ENCODE results near the gene LSM14B. TPM values are rescaled to one million over a fixed set of nuclear protein-coding genes. Genes with fewer than 3 reads are reported as not detected.

The LSM14B gene
- total and polyA plus RNA-seq, 2 experiments from 2014 or later: 7.1 to 43.1 TPM

- H3K4me3 ChIP-seq: peak overlapping the region; percentile 96
- peaks cover 49% of the 10 kb centered on the region for H3K79me2 ChIP-seq
- H4K20me1 ChIP-seq (ENCODE audit: insufficient read depth, poor library complexity, severe bottlenecking): peaks cover 40% of the 10 kb centered on the region
- H3K27ac ChIP-seq: peak overlapping the region; percentile 95
- WGBS (ENCODE audit: low lambda C conversion rate, missing lambda C conversion rate): 3% methylated on average over 17 of the region's 77 CpGs
- no peak for TF ChIP-seq EZH2 (IDR thresholded peaks at IDR 0.05; ENCODE audit: borderline replicate concordance)
- no peak for TF ChIP-seq CTCF (IDR thresholded peaks at IDR 0.05; ENCODE audit: poor library complexity)
- no peak for TF ChIP-seq EZH2phosphoT487 (IDR thresholded peaks at IDR 0.05; ENCODE audit: low read depth, severe bottlenecking, unreplicated experiment)
- peaks cover 23% of the 10 kb centered on the region for H3K4me1 ChIP-seq (ENCODE audit: insufficient read depth)
- no peaks in the 10 kb centered on the region for H3K9me2 ChIP-seq (replicated peaks; ENCODE audit: insufficient read depth)
- H3K4me2 ChIP-seq: peak overlapping the region; percentile 91
- no peaks in the 10 kb centered on the region for H3K9me3 ChIP-seq (ENCODE audit: low read depth)
- H2AFZ ChIP-seq: peak overlapping the region; percentile 35
- no peaks in the 10 kb centered on the region for H3K27me3 ChIP-seq
- no peaks in the 10 kb centered on the region for H3K36me3 ChIP-seq (replicated peaks; ENCODE audit: insufficient read depth, low read depth)
- peak; percentile 77 for DNase-seq (ENCODE audit: low spot score)
These were observed 577 bp downstream of the LSM14B start for GRCh38 chr20:62122654-62123449.

- Histone ChIP-seq H2AFZ (no peak overlapping the region), H3K36me3 (replicated peaks; ENCODE audit: insufficient read depth, low read depth) (no peaks in the 10 kb centered on the region), H3K4me2 (peak overlapping the region; percentile 91), H3K9me3 (ENCODE audit: low read depth) (no peaks in the 10 kb centered on the region), H3K4me1 (ENCODE audit: insufficient read depth) (peaks cover 23% of the 10 kb centered on the region), H3K9me2 (replicated peaks; ENCODE audit: insufficient read depth) (no peaks in the 10 kb centered on the region), H3K4me3 (peak overlapping the region; percentile 96), H4K20me1 (ENCODE audit: insufficient read depth, poor library complexity, severe bottlenecking) (peaks cover 40% of the 10 kb centered on the region), H3K27me3 (no peaks in the 10 kb centered on the region), H3K27ac (peak overlapping the region; percentile 95), H3K79me2 (peaks cover 55% of the 10 kb centered on the region)
- WGBS (ENCODE audit: low lambda C conversion rate, missing lambda C conversion rate): 28% methylated on average over 19 of the region's 19 CpGs
- peak; percentile 42 for DNase-seq (ENCODE audit: low spot score)
- no peak for TF ChIP-seq EZH2 (IDR thresholded peaks at IDR 0.05; ENCODE audit: borderline replicate concordance)
- TF ChIP-seq EZH2phosphoT487 (IDR thresholded peaks at IDR 0.05; ENCODE audit: low read depth, severe bottlenecking, unreplicated experiment): no peak
- TF ChIP-seq CTCF (IDR thresholded peaks at IDR 0.05; ENCODE audit: poor library complexity): no peak
These were observed 1.3 kb downstream of the LSM14B start for GRCh38 chr20:62123450-62124118.

- no peaks in the 10 kb centered on the region for H3K9me3 ChIP-seq (ENCODE audit: low read depth)
- H3K27me3 ChIP-seq: no peaks in the 10 kb centered on the region
- TF ChIP-seq EZH2 (IDR thresholded peaks at IDR 0.05; ENCODE audit: borderline replicate concordance): no peak
- TF ChIP-seq CTCF (IDR thresholded peaks at IDR 0.05; ENCODE audit: poor library complexity): no peak
- no peak for TF ChIP-seq EZH2phosphoT487 (IDR thresholded peaks at IDR 0.05; ENCODE audit: low read depth, severe bottlenecking, unreplicated experiment)
- peaks cover 76% of the 10 kb centered on the region for H3K79me2 ChIP-seq
- H2AFZ ChIP-seq: no peak overlapping the region
- H3K4me3 ChIP-seq: no peak overlapping the region
- no peaks in the 10 kb centered on the region for H3K9me2 ChIP-seq (replicated peaks; ENCODE audit: insufficient read depth)
- peaks cover 12% of the 10 kb centered on the region for H3K4me1 ChIP-seq (ENCODE audit: insufficient read depth)
- DNase-seq (ENCODE audit: low spot score): no peak
- 96% methylated on average over 20 of the region's 20 CpGs for WGBS (ENCODE audit: low lambda C conversion rate, missing lambda C conversion rate)
- H4K20me1 ChIP-seq (ENCODE audit: insufficient read depth, poor library complexity, severe bottlenecking): peaks cover 40% of the 10 kb centered on the region
- H3K27ac ChIP-seq: no peak overlapping the region
- no peak overlapping the region for H3K4me2 ChIP-seq
- H3K36me3 ChIP-seq (replicated peaks; ENCODE audit: insufficient read depth, low read depth): no peaks in the 10 kb centered on the region
These were observed 3.9 kb downstream of the LSM14B start for GRCh38 chr20:62126141-62126540.

Data from hepatocyte (in vitro differentiated cells).